Upper lobe of left lung (tissue), 4 donors: Measurements from ENCODE around the gene SDHA.
"Not testable (repeated sequence)": the region's sequence is repeated elsewhere in the genome, so short reads cannot be mapped to it uniquely, and the experiment has no call there.

Experiments used
- CTCF ChIP-seq, 6 experiments: fragments of 450-650 bp in 4 of 6; fragments of 200-600 bp in 2 of 6; sonication (generic) in 2 of 6; IDR thresholded peaks; one replicate each; pipeline ENCODE4 v1.5.1; 2016 to 2019; ENCODE audit warnings: antibody characterized with exemption in 6 of 6
- EP300 ChIP-seq, 4 donors: sonication (generic); formaldehyde crosslinking; IDR thresholded peaks; one replicate each; pipeline ENCODE4 v1.5.1; 2017; ENCODE audit warnings: antibody characterized with exemption in 4 of 4, control low read depth in 2 of 4
- POLR2A ChIP-seq, 4 donors: fragments of 450-650 bp; IDR thresholded peaks; one replicate each; pipeline ENCODE4 v1.5.1; 2016 to 2017; ENCODE audit warnings: antibody characterized with exemption in 4 of 4, mild to moderate bottlenecking in 2 of 4
- POLR2AphosphoS5 ChIP-seq, 2 donors: sonication (generic); formaldehyde crosslinking; IDR thresholded peaks; one replicate each; pipeline ENCODE4 v1.5.1; 2017; ENCODE audit warnings: antibody characterized with exemption in 2 of 2

- TF ChIP-seq POLR2A, CTCF, POLR2AphosphoS5, EP300 (IDR thresholded peaks at IDR 0.05): not testable (repeated sequence)
Observed at GRCh38 chr5:300691-301435, 82.7 kb downstream of the SDHA start.
